Measurements from ENCODE around the gene CCT6B.

Gene CCT6B

DNA sequence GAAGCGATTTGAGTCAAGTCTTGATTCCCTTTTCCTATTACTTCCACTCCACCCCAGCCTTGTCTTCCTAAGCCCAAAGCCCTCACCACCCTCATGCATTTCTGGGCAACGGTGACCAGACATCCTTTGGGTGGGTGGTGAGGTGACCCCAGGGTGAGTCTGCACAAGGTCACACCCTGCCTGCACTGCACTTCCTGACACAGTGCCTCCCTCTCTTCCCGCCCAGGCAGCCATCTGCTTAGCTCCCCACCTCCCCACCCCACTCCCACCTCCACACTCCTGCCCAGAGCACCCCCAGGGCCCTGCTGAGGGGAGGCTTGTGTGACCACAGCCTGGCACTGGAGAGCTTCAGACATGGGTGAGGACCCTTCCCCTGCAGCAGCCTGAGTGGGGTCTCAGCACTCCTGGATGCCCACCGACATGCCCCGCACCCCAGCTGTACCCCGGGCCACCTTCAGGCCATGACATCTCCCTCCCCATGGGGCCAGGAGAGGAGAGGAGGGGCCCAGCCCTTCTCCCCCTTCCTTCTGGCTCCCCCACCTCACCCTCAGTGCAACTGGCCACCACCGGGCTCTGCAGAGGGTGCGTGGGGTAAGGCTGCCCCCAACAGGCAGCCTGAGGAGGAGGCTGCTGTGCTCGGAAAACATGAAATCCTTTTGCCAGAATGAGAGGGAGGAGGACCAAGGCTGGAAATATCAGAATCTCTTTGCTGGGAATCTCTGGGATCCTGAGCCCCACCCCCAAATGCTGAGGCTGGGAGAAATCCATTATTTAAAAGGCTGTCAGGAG, 68.6 kb downstream of the CCT6B start:
- Histone ChIP-seq H3K4me1 (ENCODE audit: control insufficient read depth in 1 of 2, insufficient read depth in 2 of 2, low read length in 2 of 2) (no peaks in the 10 kb centered on the region), H3K27me3 (ENCODE audit: control insufficient read depth in 1 of 2, insufficient read depth in 2 of 2, low read length in 2 of 2) (peaks cover 3% of the 10 kb centered on the region in 2 donors), H3K36me3 (ENCODE audit: control insufficient read depth in 1 of 2, insufficient read depth in 2 of 2, low read length in 2 of 2) (no peaks in the 10 kb centered on the region), H3K9me3 (ENCODE audit: control insufficient read depth in 1 of 2, low read length in 2 of 2) (no peaks in the 10 kb centered on the region), H3K4me3 (ENCODE audit: low read depth in 1 of 2, low read length in 2 of 2) (no peak overlapping the region), H3K9ac (ENCODE audit: low read depth in 1 of 2, low read length in 2 of 2) (no peak overlapping the region), H3K27ac (ENCODE audit: low read depth, low read length) (no peak overlapping the region)

DNA sequence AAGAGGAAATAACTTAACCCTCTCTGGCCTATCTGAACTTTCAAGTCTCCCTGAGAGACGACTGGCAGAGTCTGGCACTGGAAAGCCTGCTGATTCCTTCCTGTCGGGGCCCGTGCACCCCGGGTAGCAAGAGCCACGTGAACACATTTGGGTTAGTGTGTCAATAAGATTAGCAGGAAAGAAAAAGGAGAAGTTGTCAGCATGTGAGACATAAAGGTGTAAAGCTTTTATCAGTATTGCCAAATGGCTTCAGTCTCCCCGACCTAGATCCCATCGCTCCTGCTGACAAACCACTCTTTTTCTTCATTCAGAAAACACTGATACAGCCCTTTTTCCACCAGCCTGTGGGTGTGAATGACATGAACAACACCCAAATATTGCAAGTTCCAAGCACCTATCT, 74.4 kb downstream of the CCT6B start:
- Histone ChIP-seq H3K9ac (ENCODE audit: low read depth in 1 of 2, low read length in 2 of 2) (no peak overlapping the region), H3K9me3 (ENCODE audit: control insufficient read depth in 1 of 2, low read length in 2 of 2) (no peaks in the 10 kb centered on the region), H3K27me3 (ENCODE audit: control insufficient read depth in 1 of 2, insufficient read depth in 2 of 2, low read length in 2 of 2) (peaks cover 5 to 17% of the 10 kb centered on the region in 2 donors), H3K4me1 (ENCODE audit: control insufficient read depth in 1 of 2, insufficient read depth in 2 of 2, low read length in 2 of 2) (no peaks in the 10 kb centered on the region), H3K4me3 (ENCODE audit: low read depth in 1 of 2, low read length in 2 of 2) (no peak overlapping the region), H3K36me3 (ENCODE audit: control insufficient read depth in 1 of 2, insufficient read depth in 2 of 2, low read length in 2 of 2) (no peaks in the 10 kb centered on the region), H3K27ac (ENCODE audit: low read depth, low read length) (no peak overlapping the region)

DNA sequence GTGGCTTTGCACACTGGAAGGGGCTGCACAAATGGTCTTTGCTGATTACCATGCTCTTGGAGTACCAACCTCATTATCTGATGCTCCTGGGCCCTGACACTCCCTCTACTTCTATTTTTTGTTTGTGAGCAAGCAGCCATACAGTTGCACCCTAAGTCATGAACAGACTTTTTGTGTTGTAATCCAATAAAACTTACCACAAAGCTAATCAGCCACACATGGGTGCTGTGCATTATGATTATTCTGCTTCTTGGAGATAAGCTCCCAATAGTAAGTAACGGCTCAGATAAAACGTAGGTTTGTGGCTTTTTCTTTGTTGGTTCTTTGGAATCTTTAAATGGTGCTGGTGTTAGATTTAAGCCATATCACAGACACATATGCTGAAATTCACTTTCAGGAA, 76.2 kb downstream of the CCT6B start:
- Histone ChIP-seq H3K9me3 (ENCODE audit: control insufficient read depth in 1 of 2, low read length in 2 of 2) (no peaks in the 10 kb centered on the region), H3K4me1 (ENCODE audit: control insufficient read depth in 1 of 2, insufficient read depth in 2 of 2, low read length in 2 of 2) (no peaks in the 10 kb centered on the region), H3K27ac (ENCODE audit: low read depth, low read length) (no peak overlapping the region), H3K9ac (ENCODE audit: low read depth in 1 of 2, low read length in 2 of 2) (no peak overlapping the region), H3K36me3 (ENCODE audit: control insufficient read depth in 1 of 2, insufficient read depth in 2 of 2, low read length in 2 of 2) (no peaks in the 10 kb centered on the region), H3K4me3 (ENCODE audit: low read depth in 1 of 2, low read length in 2 of 2) (no peak overlapping the region), H3K27me3 (ENCODE audit: control insufficient read depth in 1 of 2, insufficient read depth in 2 of 2, low read length in 2 of 2) (peaks cover 5 to 17% of the 10 kb centered on the region in 2 donors)

DNA sequence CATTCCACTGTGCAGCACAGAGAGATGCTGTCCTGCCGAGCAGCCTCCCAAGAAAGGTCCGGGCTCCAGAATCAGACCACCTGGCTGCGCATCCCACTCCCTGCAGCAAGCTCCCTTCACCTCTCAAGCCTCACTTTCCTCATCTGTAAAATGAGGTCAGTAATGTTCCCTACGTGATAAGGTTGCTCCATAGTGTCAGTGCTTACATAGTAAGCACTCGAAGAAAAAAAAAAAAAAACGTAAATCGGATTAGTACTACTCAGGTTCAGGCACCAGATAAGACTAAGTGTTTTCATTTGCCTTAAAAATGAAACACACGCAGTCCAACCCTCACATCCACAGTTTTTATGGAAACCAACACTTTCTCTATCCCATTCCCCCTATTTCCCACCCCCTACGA, 76.7 kb downstream of the CCT6B start:
- Histone ChIP-seq H3K27ac (ENCODE audit: low read depth, low read length) (no peak overlapping the region), H3K9me3 (ENCODE audit: control insufficient read depth in 1 of 2, low read length in 2 of 2) (no peaks in the 10 kb centered on the region), H3K36me3 (ENCODE audit: control insufficient read depth in 1 of 2, insufficient read depth in 2 of 2, low read length in 2 of 2) (no peaks in the 10 kb centered on the region), H3K27me3 (ENCODE audit: control insufficient read depth in 1 of 2, insufficient read depth in 2 of 2, low read length in 2 of 2) (peaks cover 5 to 17% of the 10 kb centered on the region in 2 donors), H3K9ac (ENCODE audit: low read depth in 1 of 2, low read length in 2 of 2) (no peak overlapping the region), H3K4me3 (ENCODE audit: low read depth in 1 of 2, low read length in 2 of 2) (no peak overlapping the region), H3K4me1 (ENCODE audit: control insufficient read depth in 1 of 2, insufficient read depth in 2 of 2, low read length in 2 of 2) (no peaks in the 10 kb centered on the region)

DNA sequence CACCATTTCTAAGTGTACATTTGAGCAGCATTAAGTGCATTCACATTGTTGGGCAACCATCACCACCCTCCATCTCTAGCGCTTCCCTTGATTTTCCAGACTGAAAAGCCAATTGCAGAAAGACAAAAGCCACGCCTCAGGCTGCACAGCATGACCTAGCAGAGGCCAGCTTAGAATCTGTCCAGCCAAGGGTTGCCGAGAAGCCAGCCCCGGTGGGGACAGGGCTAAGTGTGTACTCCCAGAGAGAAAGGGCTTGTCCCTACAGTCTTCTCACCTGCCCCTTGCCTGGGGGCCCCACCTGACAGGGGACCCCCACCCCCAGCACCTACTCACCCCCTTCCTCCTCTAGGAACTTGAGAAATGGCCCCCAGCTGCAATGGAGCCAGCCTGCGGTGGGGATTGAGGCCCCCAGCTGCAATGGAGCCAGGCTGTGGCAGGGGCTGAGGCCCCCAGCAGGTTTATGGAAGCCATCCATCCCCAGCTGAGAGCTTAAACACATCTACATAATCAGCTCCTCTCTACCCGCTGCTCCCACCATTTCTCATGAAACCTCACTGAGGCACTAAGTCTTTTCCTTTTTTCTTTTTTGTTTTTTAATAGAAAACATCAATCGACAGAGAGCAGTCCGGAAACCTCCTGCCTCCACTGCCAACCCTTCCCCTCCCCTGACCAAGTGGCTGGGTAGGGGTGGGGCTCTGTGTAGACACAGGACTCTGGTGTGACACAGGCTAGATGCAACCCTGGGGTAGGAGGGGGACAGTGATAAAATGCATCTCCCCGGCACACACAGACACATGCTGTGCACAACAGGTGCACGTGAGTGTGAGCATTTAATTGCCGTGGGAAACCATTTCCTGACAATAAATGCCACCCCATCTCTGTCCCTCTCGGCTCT, 77.9 kb downstream of the CCT6B start:
- Histone ChIP-seq H3K36me3 (ENCODE audit: control insufficient read depth in 1 of 2, insufficient read depth in 2 of 2, low read length in 2 of 2) (no peaks in the 10 kb centered on the region), H3K9ac (ENCODE audit: low read depth in 1 of 2, low read length in 2 of 2) (no peak overlapping the region), H3K4me3 (ENCODE audit: low read depth in 1 of 2, low read length in 2 of 2) (no peak overlapping the region), H3K27me3 (ENCODE audit: control insufficient read depth in 1 of 2, insufficient read depth in 2 of 2, low read length in 2 of 2) (peaks cover 5 to 17% of the 10 kb centered on the region in 2 donors), H3K27ac (ENCODE audit: low read depth, low read length) (no peak overlapping the region), H3K9me3 (ENCODE audit: control insufficient read depth in 1 of 2, low read length in 2 of 2) (no peaks in the 10 kb centered on the region), H3K4me1 (ENCODE audit: control insufficient read depth in 1 of 2, insufficient read depth in 2 of 2, low read length in 2 of 2) (no peaks in the 10 kb centered on the region)

DNA sequence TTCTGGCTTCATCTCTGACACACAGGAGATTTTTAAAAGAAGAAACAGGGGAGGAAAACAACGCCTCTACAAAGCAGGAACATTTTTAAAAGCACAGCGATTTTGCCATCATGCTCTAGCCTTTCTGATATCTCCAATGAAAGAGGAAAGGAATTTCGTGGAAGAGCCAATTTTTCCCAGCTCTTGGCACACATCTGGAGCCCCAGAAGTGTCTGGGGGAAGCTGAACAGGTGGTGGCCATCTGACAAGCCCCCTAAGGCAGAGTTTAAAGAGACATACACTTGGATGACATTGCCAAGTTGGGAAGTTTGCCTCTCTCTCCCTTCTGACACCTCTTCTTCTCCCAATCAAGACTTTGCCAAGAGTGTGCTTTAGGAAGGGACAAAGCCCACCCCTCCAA, 82.1 kb downstream of the CCT6B start:
- Histone ChIP-seq H3K4me3 (ENCODE audit: low read depth in 1 of 2, low read length in 2 of 2) (no peak overlapping the region), H3K27ac (ENCODE audit: low read depth, low read length) (no peak overlapping the region), H3K4me1 (ENCODE audit: control insufficient read depth in 1 of 2, insufficient read depth in 2 of 2, low read length in 2 of 2) (no peaks in the 10 kb centered on the region), H3K27me3 (ENCODE audit: control insufficient read depth in 1 of 2, insufficient read depth in 2 of 2, low read length in 2 of 2) (no peaks in the 10 kb centered on the region), H3K36me3 (ENCODE audit: control insufficient read depth in 1 of 2, insufficient read depth in 2 of 2, low read length in 2 of 2) (no peaks in the 10 kb centered on the region), H3K9ac (ENCODE audit: low read depth in 1 of 2, low read length in 2 of 2) (no peak overlapping the region), H3K9me3 (ENCODE audit: control insufficient read depth in 1 of 2, low read length in 2 of 2) (no peaks in the 10 kb centered on the region)

All from duodenal mucosa (tissue), 2 donors.